ENCODE results near the gene FLNB.
"Not testable (repeated sequence)": the region's sequence is repeated elsewhere in the genome, so short reads cannot be mapped to it uniquely, and the experiment has no call there.

FLNB gene

GRCh38 chr3:58049143-58049785, 41.0 kb downstream of the FLNB start:
- DNase-seq (ENCODE audit: extremely low spot score, insufficient read length, low read depth): no peak
- no peak for FAIRE-seq

DNA sequence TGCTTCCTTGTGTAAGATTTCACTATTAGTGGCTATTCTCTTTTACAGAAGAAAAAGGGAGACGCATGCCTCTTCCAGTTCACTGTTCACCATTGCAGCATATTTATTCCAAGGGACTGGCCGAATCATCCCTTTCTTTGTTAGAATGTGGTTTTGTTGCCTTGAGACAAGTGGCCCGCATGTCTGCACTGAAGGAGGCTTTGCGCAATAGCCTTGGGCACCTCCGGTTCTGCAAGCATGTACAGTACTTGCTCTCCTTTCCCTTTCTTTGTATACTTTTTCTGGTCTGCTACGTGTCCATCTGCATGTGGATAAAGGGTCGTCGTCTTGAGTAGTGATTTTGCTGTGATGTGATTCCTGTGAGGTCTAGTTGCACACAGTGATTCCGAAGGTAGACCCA, 43.0 kb downstream of the FLNB start:
- FAIRE-seq (no peak), DNase-seq (ENCODE audit: extremely low spot score, insufficient read length, low read depth) (no peak)

DNA sequence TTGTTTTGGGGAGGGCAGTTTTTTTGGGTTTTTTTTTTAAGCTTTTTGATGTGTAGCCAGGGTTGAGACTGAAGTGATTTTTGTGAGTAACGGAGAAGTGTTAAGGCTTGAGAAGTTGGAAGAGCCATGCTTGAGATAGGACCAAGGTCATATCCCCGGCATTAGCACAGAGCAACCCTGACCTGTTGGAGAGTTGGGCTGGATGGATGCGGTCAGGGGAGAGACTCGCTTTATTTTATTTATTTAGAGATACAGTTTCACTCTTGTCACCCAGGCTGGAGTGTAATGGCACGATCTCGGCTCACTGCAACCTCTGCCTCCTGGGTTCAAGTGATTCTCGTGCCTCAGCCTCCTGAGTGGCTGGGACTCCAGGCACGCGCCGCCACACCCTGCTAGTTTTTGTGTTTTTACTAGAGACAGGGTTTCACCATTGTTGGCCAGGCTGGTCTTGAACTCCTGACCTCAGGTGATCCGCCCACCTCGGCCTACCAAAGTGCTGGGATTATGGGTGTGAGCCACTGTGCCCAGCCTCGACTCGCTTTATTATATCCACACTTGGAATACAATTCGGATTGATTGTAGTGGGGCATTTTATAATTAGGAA, 43.5 kb downstream of the FLNB start:
- not testable (repeated sequence) for DNase-seq (ENCODE audit: extremely low spot score, insufficient read length, low read depth); FAIRE-seq

DNA sequence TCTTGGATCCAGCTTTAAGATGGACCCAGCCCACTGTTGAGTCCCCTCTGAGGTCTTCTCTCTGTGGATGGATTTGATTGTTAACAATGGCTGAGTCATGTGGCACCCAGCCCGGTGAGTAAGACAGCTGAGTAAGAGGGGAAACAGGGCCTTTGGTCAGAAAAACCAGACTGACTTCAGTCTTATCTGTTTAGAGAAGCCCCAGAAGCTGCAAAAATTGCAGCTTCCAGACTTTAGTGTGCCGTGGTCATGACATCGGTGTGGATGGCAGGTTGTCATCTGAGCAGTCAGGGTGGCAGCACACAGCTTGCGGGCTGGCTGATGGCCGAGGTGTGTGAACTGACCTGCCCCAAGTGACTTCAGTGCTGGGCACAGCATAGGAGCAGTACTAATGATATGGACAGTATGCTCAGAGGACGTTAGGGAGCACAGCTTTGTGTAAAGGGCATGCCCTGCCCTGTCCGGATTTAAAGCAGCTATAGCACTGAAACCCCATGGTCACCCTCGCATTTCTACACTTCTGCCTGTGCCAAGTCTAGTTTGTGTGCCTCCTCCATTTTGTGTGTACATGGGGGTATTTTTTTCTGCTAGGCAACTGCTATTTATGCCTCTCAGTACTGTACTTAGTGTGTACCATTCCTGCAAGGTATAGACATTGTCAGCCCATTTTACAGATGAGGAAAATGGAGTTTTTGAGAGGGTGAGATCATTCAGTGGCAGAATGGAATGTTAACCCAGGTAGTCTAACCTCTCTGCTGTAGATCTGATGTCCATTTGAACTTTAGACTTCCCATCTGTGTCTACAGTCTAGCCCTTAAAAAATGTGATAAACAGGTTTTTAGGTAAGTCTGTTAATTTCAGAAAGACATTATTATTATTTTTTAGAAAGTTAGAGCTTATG, 44.4 kb downstream of the FLNB start:
- no peak for DNase-seq (ENCODE audit: extremely low spot score, insufficient read length, low read depth)
- no peak for FAIRE-seq

GRCh38 chr3:58054652-58055051, 46.4 kb downstream of the FLNB start:
- no peak for DNase-seq (ENCODE audit: extremely low spot score, insufficient read length, low read depth)
- FAIRE-seq: no peak

- DNase-seq (ENCODE audit: extremely low spot score, insufficient read length, low read depth): no peak
Measured at GRCh38 chr3:58055314-58055713, 47.1 kb downstream of the FLNB start.

GRCh38 chr3:58055891-58056290, 47.7 kb downstream of the FLNB start:
- not testable (repeated sequence) for DNase-seq (ENCODE audit: extremely low spot score, insufficient read length, low read depth); FAIRE-seq

More at GRCh38 chr3:58055314-58055713, 47.1 kb downstream of the FLNB start:
- no peak for FAIRE-seq

DNA sequence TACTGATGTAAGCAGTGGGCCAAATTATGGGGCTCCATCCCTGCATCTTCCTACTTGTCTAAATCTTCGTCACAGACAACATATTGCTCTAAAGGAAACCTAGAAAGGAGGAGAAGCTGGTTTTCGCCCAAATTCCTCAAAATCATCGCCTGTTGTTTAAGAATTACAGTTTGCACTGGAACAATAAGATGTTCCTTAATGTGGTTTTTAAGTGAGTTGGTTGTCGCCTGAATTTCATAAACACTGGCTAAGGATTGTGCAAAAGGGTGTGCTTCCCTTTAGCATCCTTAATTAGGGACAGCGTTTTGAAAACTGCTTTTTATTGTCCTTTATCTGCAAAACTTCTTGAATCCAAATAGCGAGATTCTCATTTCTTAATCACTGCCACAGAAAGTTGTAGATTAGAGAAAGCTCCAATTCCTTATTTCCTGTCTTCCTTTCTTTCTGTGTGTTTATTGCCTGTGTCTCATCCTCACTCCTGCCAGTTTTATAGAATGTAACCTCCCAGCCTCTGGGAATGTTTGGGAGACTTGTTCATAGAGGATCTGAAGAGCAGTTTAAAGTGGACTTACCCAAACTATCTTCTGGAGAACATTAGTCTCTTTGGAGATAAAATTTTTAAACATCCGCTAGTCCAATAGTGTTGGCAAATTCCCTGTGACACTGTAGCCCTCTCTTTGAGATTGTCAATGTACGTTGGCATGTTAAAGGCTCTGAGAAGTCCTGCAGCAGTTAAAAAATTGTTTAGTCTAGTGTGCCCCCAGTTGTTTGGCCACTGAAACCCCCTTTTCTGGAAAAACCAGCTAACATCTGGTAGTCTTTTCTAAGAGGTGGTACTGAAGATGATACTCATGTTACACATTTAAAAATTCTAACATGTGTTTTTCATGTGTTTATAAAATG, 50.4 kb downstream of the FLNB start:
- FAIRE-seq (no peak), DNase-seq (ENCODE audit: extremely low spot score, insufficient read length, low read depth) (no peak)

DNA sequence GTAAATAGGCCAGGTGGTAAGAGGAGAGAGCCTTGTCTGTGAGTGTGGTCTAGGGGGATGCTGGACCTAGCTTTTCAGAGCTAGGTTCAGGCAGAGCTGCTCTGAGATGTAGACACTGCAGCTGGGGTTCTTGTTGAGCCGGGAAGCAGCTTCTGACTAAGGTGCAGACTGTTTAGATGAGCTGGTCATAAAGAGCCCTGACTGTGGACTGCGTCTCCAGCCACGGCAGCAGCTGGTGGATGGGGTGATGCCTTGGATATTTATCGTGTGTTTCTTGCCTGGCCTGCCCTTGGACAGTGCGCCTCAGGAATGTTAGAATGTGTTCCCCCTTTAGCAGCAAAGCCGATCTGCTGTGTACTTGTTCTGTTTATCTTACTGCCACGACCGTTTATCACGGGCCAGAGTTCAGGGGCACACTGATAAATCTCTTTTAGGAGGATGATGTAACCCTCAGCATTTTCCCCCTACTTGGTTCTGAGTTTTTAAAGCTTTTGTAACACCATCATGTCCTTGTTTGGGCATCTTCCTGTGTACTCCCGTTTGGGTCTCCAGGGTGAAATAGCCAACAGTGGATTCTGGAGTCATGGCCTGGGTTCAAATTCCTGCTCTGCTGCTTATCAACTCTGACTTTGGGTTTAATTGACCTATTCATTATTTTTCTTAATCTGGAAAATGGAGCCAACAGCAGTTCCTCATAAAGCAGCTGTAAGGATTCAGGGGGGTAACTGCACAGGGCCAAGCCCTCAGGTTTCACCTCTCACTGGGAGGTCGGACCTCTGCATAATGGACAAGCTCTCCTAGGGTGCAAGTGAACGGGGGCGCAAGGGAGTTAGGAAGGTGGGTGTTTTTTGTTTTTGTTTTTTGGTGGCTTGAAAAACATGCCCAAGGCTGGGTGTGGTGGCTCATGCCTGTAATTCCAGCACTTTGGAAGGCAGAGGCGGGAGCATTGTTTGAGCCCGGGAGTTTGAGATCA, 51.4 kb downstream of the FLNB start:
- DNase-seq (ENCODE audit: extremely low spot score, insufficient read length, low read depth) (no peak), FAIRE-seq (no peak)

GRCh38 chr3:58062472-58062871, 54.2 kb downstream of the FLNB start:
- DNase-seq (ENCODE audit: extremely low spot score, insufficient read length, low read depth) (no peak), FAIRE-seq (no peak)

GRCh38 chr3:58063022-58063815, 55.0 kb downstream of the FLNB start:
- FAIRE-seq (no peak), DNase-seq (ENCODE audit: extremely low spot score, insufficient read length, low read depth) (no peak)

DNA sequence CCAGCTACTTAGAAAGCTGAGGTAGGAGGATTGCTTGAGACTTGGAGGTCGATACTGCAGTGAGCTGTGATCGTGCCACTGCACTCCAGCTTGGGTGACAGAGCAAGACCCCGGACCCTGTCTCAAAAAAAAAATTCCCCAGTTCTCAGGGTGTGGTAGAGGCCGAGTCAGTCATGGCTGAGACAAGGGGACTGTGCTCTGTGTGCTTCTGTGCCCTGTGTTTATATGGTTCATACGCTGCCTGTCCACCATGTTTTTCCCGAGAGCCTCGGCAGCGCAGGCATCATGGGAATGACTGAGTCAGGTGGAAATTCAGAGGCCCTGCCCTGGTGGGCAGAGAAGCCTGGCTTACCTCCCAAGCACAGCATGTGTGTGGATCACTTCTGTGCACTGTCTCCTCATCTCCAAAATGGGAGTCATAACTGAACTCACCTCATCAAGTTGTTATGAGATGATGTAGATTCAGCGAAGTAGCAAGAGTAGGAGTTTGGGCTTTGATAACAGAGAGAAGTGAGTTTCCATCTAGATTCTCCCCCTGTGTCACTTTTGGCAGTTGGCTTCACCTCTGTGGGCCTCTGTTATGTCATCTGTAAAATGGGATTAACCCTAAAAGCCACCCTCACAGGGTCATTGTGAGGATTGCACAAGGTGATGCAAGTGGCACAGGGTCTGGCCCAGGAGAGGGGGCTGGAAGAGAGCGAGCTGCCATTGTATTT, 56.9 kb downstream of the FLNB start:
- DNase-seq (ENCODE audit: extremely low spot score, insufficient read length, low read depth): no peak
- no peak for FAIRE-seq

- DNase-seq (ENCODE audit: extremely low spot score, insufficient read length, low read depth) (no peak), FAIRE-seq (no peak)
Measured at GRCh38 chr3:58065700-58066167, 57.5 kb downstream of the FLNB start.

DNA sequence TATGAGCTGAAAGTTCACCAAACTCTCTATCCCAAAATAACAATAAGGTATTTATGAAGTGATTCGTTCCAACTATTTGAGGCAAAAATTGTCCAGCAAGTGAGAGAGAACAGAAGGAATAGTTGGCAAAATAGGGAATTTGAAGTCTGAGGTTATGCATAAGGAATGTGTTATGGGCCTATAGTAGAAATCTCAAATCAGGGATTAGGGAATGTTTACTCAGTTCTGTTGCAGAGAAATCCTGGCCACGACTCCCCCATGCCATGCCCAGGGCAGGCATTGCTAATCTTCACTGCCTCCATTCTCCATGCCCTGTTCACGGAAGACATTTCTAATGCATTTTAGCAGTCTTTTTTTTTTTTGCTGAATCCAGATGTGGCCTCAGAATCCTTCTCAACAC, 58.6 kb downstream of the FLNB start:
- no peak for FAIRE-seq
- DNase-seq (ENCODE audit: extremely low spot score, insufficient read length, low read depth): no peak

- DNase-seq (ENCODE audit: extremely low spot score, insufficient read length, low read depth): no peak
- no peak for FAIRE-seq
Measured at GRCh38 chr3:58068122-58068809, 60.0 kb downstream of the FLNB start.

DNA sequence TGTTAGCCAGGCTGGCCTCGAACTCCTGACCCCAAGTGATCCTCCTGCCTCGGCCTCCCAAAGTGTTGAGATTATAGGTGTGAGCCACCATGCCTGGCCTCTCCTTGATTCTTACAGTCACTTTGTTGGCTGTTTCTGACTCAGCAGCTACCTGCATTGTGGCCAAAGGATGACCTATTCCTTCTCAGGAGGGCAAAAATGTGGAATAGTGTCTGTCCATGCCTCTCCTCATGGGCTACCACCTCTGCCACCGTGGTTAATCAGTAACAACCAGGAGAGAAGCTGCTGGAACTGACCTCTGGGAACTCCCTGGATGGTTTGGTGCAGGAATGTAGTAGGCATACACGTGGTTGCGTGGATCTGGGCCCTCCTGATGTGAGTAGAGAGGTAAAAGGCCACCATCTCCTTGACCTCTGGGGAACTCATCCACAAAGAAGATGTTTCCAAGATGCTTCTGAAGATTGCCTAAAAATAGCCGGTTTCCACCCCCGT, 63.3 kb downstream of the FLNB start:
- no peak for DNase-seq (ENCODE audit: extremely low spot score, insufficient read length, low read depth)
- FAIRE-seq: no peak
